Measurements from ENCODE around the gene XYLT1.

The XYLT1 gene

GRCh38 chr16:17369421-17370222 lies 101.1 kb downstream of the XYLT1 start:
- DNase-seq: peak; percentile 81

GRCh38 chr16:17368951-17369350 lies 101.8 kb downstream of the XYLT1 start:
- no peak for DNase-seq

GRCh38 chr16:17368446-17368845 lies 102.3 kb downstream of the XYLT1 start:
- DNase-seq: no peak

- DNase-seq: no peak
Observed at GRCh38 chr16:17367923-17368322, 102.8 kb downstream of the XYLT1 start.

GRCh38 chr16:17367036-17367435 lies 103.7 kb downstream of the XYLT1 start:
- DNase-seq: no peak

GRCh38 chr16:17366299-17366961 lies 104.3 kb downstream of the XYLT1 start:
- no peak for DNase-seq

- no peak for DNase-seq
Observed at GRCh38 chr16:17365591-17366298, 105.0 kb downstream of the XYLT1 start.

- DNase-seq: no peak
Observed at GRCh38 chr16:17365211-17365541, 105.6 kb downstream of the XYLT1 start.

GRCh38 chr16:17364319-17365210 lies 106.2 kb downstream of the XYLT1 start:
- no peak for DNase-seq

GRCh38 chr16:17362946-17363345 lies 107.8 kb downstream of the XYLT1 start:
- DNase-seq: no peak

GRCh38 chr16:17362183-17362582 lies 108.6 kb downstream of the XYLT1 start:
- DNase-seq: no peak

- DNase-seq: no peak
Observed at GRCh38 chr16:17360693-17361122, 110.1 kb downstream of the XYLT1 start.

- DNase-seq: peak; percentile 77
Observed at GRCh38 chr16:17359788-17360390, 110.9 kb downstream of the XYLT1 start.

- no peak for DNase-seq
Observed at GRCh38 chr16:17358846-17359245, 111.9 kb downstream of the XYLT1 start.

- no peak for DNase-seq
Observed at GRCh38 chr16:17358355-17358754, 112.4 kb downstream of the XYLT1 start.

- no peak for DNase-seq
Observed at GRCh38 chr16:17357307-17358062, 113.3 kb downstream of the XYLT1 start.

GRCh38 chr16:17356243-17356933 lies 114.4 kb downstream of the XYLT1 start:
- DNase-seq: no peak

- DNase-seq: no peak
Observed at GRCh38 chr16:17354685-17355084, 116.1 kb downstream of the XYLT1 start.

- no peak for DNase-seq
Observed at GRCh38 chr16:17354141-17354601, 116.6 kb downstream of the XYLT1 start.

GRCh38 chr16:17353561-17353960 lies 117.2 kb downstream of the XYLT1 start:
- DNase-seq: no peak

Data from activated CD8-positive, alpha-beta memory T cell treated with anti-CD3 and anti-CD28 coated beads for 24 hours (primary cell).